Measurements from ENCODE around the gene MED27.

Gene MED27

GRCh38 chr9:131854896-131855613 lies 224.6 kb downstream of the MED27 start:
- Histone ChIP-seq H3K27me3 (ENCODE audit: control insufficient read depth, insufficient read depth, low read length, poor library complexity, severe bottlenecking) (no peaks in the 10 kb centered on the region), H3K27ac (ENCODE audit: insufficient read depth, low read depth, low read length, poor library complexity, severe bottlenecking) (no peak overlapping the region), H3K4me1 (ENCODE audit: control insufficient read depth, insufficient read depth, low read length) (no peaks in the 10 kb centered on the region), H3K9me3 (ENCODE audit: control insufficient read depth, low read length) (no peaks in the 10 kb centered on the region), H3K36me3 (ENCODE audit: control insufficient read depth, insufficient read depth, low read length) (no peaks in the 10 kb centered on the region), H3K4me3 (ENCODE audit: insufficient read depth, low read depth, low read length) (no peak overlapping the region)
- WGBS, 2 experiments: 67 to 70% methylated on average over 21 of the region's 21 CpGs

GRCh38 chr9:131854334-131854733 lies 225.3 kb downstream of the MED27 start:
- H3K4me3 ChIP-seq (ENCODE audit: insufficient read depth, low read depth, low read length): no peak overlapping the region
- no peaks in the 10 kb centered on the region for H3K9me3 ChIP-seq (ENCODE audit: control insufficient read depth, low read length)
- no peak overlapping the region for H3K27ac ChIP-seq (ENCODE audit: insufficient read depth, low read depth, low read length, poor library complexity, severe bottlenecking)
- no peaks in the 10 kb centered on the region for H3K36me3 ChIP-seq (ENCODE audit: control insufficient read depth, insufficient read depth, low read length)
- no peaks in the 10 kb centered on the region for H3K4me1 ChIP-seq (ENCODE audit: control insufficient read depth, insufficient read depth, low read length)
- 80 to 89% methylated on average over 8 of the region's 8 CpGs for WGBS, 2 experiments
- H3K27me3 ChIP-seq (ENCODE audit: control insufficient read depth, insufficient read depth, low read length, poor library complexity, severe bottlenecking): no peaks in the 10 kb centered on the region

- no peaks in the 10 kb centered on the region for H3K9me3 ChIP-seq (ENCODE audit: control insufficient read depth, low read length)
- H3K36me3 ChIP-seq (ENCODE audit: control insufficient read depth, insufficient read depth, low read length): no peaks in the 10 kb centered on the region
- H3K27me3 ChIP-seq (ENCODE audit: control insufficient read depth, insufficient read depth, low read length, poor library complexity, severe bottlenecking): no peaks in the 10 kb centered on the region
- H3K27ac ChIP-seq (ENCODE audit: insufficient read depth, low read depth, low read length, poor library complexity, severe bottlenecking): no peak overlapping the region
- no peaks in the 10 kb centered on the region for H3K4me1 ChIP-seq (ENCODE audit: control insufficient read depth, insufficient read depth, low read length)
- no peak overlapping the region for H3K4me3 ChIP-seq (ENCODE audit: insufficient read depth, low read depth, low read length)
- WGBS, 2 experiments: 88 to 90% methylated on average over 7 of the region's 7 CpGs
Measured at GRCh38 chr9:131853434-131853833, 226.2 kb downstream of the MED27 start.

- Histone ChIP-seq H3K4me3 (ENCODE audit: insufficient read depth, low read depth, low read length) (no peak overlapping the region), H3K27ac (ENCODE audit: insufficient read depth, low read depth, low read length, poor library complexity, severe bottlenecking) (no peak overlapping the region), H3K36me3 (ENCODE audit: control insufficient read depth, insufficient read depth, low read length) (no peaks in the 10 kb centered on the region), H3K9me3 (ENCODE audit: control insufficient read depth, low read length) (no peaks in the 10 kb centered on the region), H3K27me3 (ENCODE audit: control insufficient read depth, insufficient read depth, low read length, poor library complexity, severe bottlenecking) (no peaks in the 10 kb centered on the region), H3K4me1 (ENCODE audit: control insufficient read depth, insufficient read depth, low read length) (no peaks in the 10 kb centered on the region)
- WGBS, 2 experiments: 78 to 81% methylated on average over 7 of the region's 7 CpGs
Measured at GRCh38 chr9:131851414-131851813, 228.3 kb downstream of the MED27 start.

- no peaks in the 10 kb centered on the region for H3K36me3 ChIP-seq (ENCODE audit: control insufficient read depth, insufficient read depth, low read length)
- no peaks in the 10 kb centered on the region for H3K9me3 ChIP-seq (ENCODE audit: control insufficient read depth, low read length)
- H3K4me3 ChIP-seq (ENCODE audit: insufficient read depth, low read depth, low read length): no peak overlapping the region
- no peak overlapping the region for H3K27ac ChIP-seq (ENCODE audit: insufficient read depth, low read depth, low read length, poor library complexity, severe bottlenecking)
- H3K27me3 ChIP-seq (ENCODE audit: control insufficient read depth, insufficient read depth, low read length, poor library complexity, severe bottlenecking): no peaks in the 10 kb centered on the region
- 96% methylated on average over 18 of the region's 18 CpGs for WGBS, 2 experiments
- H3K4me1 ChIP-seq (ENCODE audit: control insufficient read depth, insufficient read depth, low read length): no peaks in the 10 kb centered on the region
Measured at GRCh38 chr9:131849391-131849790, 230.3 kb downstream of the MED27 start.

GRCh38 chr9:131848570-131849160 lies 231.0 kb downstream of the MED27 start:
- H3K27me3 ChIP-seq (ENCODE audit: control insufficient read depth, insufficient read depth, low read length, poor library complexity, severe bottlenecking): no peaks in the 10 kb centered on the region
- H3K4me3 ChIP-seq (ENCODE audit: insufficient read depth, low read depth, low read length): no peak overlapping the region
- no peaks in the 10 kb centered on the region for H3K9me3 ChIP-seq (ENCODE audit: control insufficient read depth, low read length)
- WGBS, 2 experiments: 90 to 92% methylated on average over 35 of the region's 35 CpGs
- no peaks in the 10 kb centered on the region for H3K4me1 ChIP-seq (ENCODE audit: control insufficient read depth, insufficient read depth, low read length)
- no peaks in the 10 kb centered on the region for H3K36me3 ChIP-seq (ENCODE audit: control insufficient read depth, insufficient read depth, low read length)
- H3K27ac ChIP-seq (ENCODE audit: insufficient read depth, low read depth, low read length, poor library complexity, severe bottlenecking): no peak overlapping the region

- Histone ChIP-seq H3K36me3 (ENCODE audit: control insufficient read depth, insufficient read depth, low read length) (no peaks in the 10 kb centered on the region), H3K9me3 (ENCODE audit: control insufficient read depth, low read length) (no peaks in the 10 kb centered on the region), H3K4me1 (ENCODE audit: control insufficient read depth, insufficient read depth, low read length) (no peaks in the 10 kb centered on the region), H3K4me3 (ENCODE audit: insufficient read depth, low read depth, low read length) (no peak overlapping the region), H3K27ac (ENCODE audit: insufficient read depth, low read depth, low read length, poor library complexity, severe bottlenecking) (no peak overlapping the region), H3K27me3 (ENCODE audit: control insufficient read depth, insufficient read depth, low read length, poor library complexity, severe bottlenecking) (no peaks in the 10 kb centered on the region)
- 94 to 95% methylated on average over 18 of the region's 18 CpGs for WGBS, 2 experiments
Measured at GRCh38 chr9:131847665-131848354, 231.9 kb downstream of the MED27 start.

GRCh38 chr9:131845305-131846298 lies 234.1 kb downstream of the MED27 start:
- no peaks in the 10 kb centered on the region for H3K36me3 ChIP-seq (ENCODE audit: control insufficient read depth, insufficient read depth, low read length)
- WGBS, 2 experiments: 92 to 95% methylated on average over 29 of the region's 29 CpGs

GRCh38 chr9:131844745-131845118 lies 234.9 kb downstream of the MED27 start:
- Histone ChIP-seq H3K4me3 (ENCODE audit: insufficient read depth, low read depth, low read length) (no peak overlapping the region), H3K27ac (ENCODE audit: insufficient read depth, low read depth, low read length, poor library complexity, severe bottlenecking) (no peak overlapping the region)
- 92 to 96% methylated on average over 4 of the region's 4 CpGs for WGBS, 2 experiments

More at GRCh38 chr9:131845305-131846298, 234.1 kb downstream of the MED27 start:
- H3K9me3 ChIP-seq (ENCODE audit: control insufficient read depth, low read length): no peaks in the 10 kb centered on the region
- H3K4me3 ChIP-seq (ENCODE audit: insufficient read depth, low read depth, low read length): no peak overlapping the region
- no peak overlapping the region for H3K27ac ChIP-seq (ENCODE audit: insufficient read depth, low read depth, low read length, poor library complexity, severe bottlenecking)
- H3K4me1 ChIP-seq (ENCODE audit: control insufficient read depth, insufficient read depth, low read length): no peaks in the 10 kb centered on the region
- no peaks in the 10 kb centered on the region for H3K27me3 ChIP-seq (ENCODE audit: control insufficient read depth, insufficient read depth, low read length, poor library complexity, severe bottlenecking)

More at GRCh38 chr9:131844745-131845118, 234.9 kb downstream of the MED27 start:
- Histone ChIP-seq H3K4me1 (ENCODE audit: control insufficient read depth, insufficient read depth, low read length) (no peaks in the 10 kb centered on the region), H3K27me3 (ENCODE audit: control insufficient read depth, insufficient read depth, low read length, poor library complexity, severe bottlenecking) (no peaks in the 10 kb centered on the region), H3K36me3 (ENCODE audit: control insufficient read depth, insufficient read depth, low read length) (no peaks in the 10 kb centered on the region), H3K9me3 (ENCODE audit: control insufficient read depth, low read length) (no peaks in the 10 kb centered on the region)
